Adrenal gland (tissue), 12 donors: ENCODE data around the gene FCER1A. TPM values are rescaled to one million over a fixed set of nuclear protein-coding genes. Genes with fewer than 3 reads are reported as not detected.

Source experiments
- DNase-seq, 7 donors: peaks; one replicate each; pipeline ENCODE4 v3.0.0-alpha.2; 2019 to 2020
- H3K27ac ChIP-seq, 5 donors: fragments of 200-600 bp; sonication (generic) in 4 of 5; 1 replicate in 3 of 5; 2 replicates in 2 of 5; pipeline versions ENCODE4 v1.5.1 to v1.8.0; 2016 to 2020; ENCODE audit warnings: mild to moderate bottlenecking in 1 of 5
- H3K27me3 ChIP-seq: fragments of 200-600 bp; 2 replicates; pipeline ENCODE4 v1.8.0; 2021
- H3K36me3 ChIP-seq, 2 donors: fragments of 200-600 bp; replicated peaks in 1 of 2; 1 replicate in 1 of 2; 2 replicates in 1 of 2; pipeline versions ENCODE4 v1.5.1 to v1.8.0; 2018 to 2022
- H3K4me1 ChIP-seq, 2 donors: fragments of 200-600 bp; replicated peaks in 1 of 2; 1 replicate in 1 of 2; 2 replicates in 1 of 2; pipeline versions ENCODE4 v1.5.1 to v1.8.0; 2018 to 2021
- H3K4me3 ChIP-seq, 4 donors: fragments of 200-600 bp; sonication (generic) in 3 of 4; one replicate each; pipeline ENCODE4 v1.5.1; 2016 to 2018
- H3K9me3 ChIP-seq, 3 donors: fragments of 200-600 bp; sonication (generic) in 1 of 3; replicated peaks in 1 of 3; 1 replicate in 2 of 3; 2 replicates in 1 of 3; pipeline versions ENCODE4 v1.5.1 to v1.8.0; 2016 to 2021
- CTCF ChIP-seq, 6 experiments: fragments of 450-650 bp in 4 of 6; fragments of 200-600 bp in 2 of 6; sonication (generic) in 1 of 6; IDR thresholded peaks; 1 replicate in 5 of 6; 2 replicates in 1 of 6; pipeline versions ENCODE4 v1.5.1 to v1.8.0; 2016 to 2021; ENCODE audit warnings: antibody characterized with exemption in 6 of 6, mild to moderate bottlenecking in 2 of 6, moderate library complexity in 1 of 6
- POLR2A ChIP-seq, 2 donors: fragments of 450-650 bp; IDR thresholded peaks; one replicate each; pipeline ENCODE4 v1.6.1; 2017; ENCODE audit warnings: antibody characterized with exemption in 2 of 2, mild to moderate bottlenecking in 2 of 2, moderate library complexity in 1 of 2
- WGBS, 4 donors: extraction: QIAGEN DNeasy Blood & Tissue Kit in 2 of 4; methylation state at CpG; one replicate each; pipeline versions ENCODE4 v1.1.5 to v1.1.7; 2013 to 2017; 5-methylcytosine and 5-hydroxymethylcytosine counted together
- intact Hi-C, 2 donors: fragments of 100-400 bp; cut with DNase I; formaldehyde crosslinking; loops; one replicate each; pipeline versions ENCODE4 v1.14.1 to v1.15.0; 2022 to 2023
- polyA plus RNA-seq, 3 donors: library from polyadenylated mRNA; stranded (reverse); fragments of 200-250 nt in 2 of 3; fragments of 350-450 nt in 1 of 3; fragmentation: Illumina TruSeq in 1 of 3; extraction: RNeasy Lipid Tissue Mini Kit (QIAGEN cat#74804) in 1 of 3; gene quantifications; one replicate each; pipeline ENCODE4 v1.2.3, GENCODE V29; 2013 to 2014
- total RNA-seq, 9 donors: library from RNA; depleted of rRNA in 4 of 9; stranded (reverse); fragments of >200 nt in 4 of 9; fragments of 120-200 nt in 1 of 9; fragmentation: NEBNext Ultra II Directional in 1 of 9; extraction: Animal tissue kit (Norgen Biotek cat#: 25700) in 1 of 9; gene quantifications; one replicate each; pipeline versions ENCODE4 v1.1.0 to v1.2.4, GENCODE V29; 2013 to 2023
- donor health status: healthy with polysubstance abuse.
- donor health status: Bipolar disorder and iron deficiency.
- donor health status: DM: yes; HTN: yes; CAD: no.
- donor health status: DM: no; HTN: no; CAD: no.
- donor health status: DM: no; HTN: no; CAD: no.
- donor health status: DM: yes; HTN: yes; CAD: no.

The FCER1A gene
- total and polyA plus RNA-seq, 12 donors = 0.28 to 2.1 (median 0.68) TPM; not detected in 3

DNA sequence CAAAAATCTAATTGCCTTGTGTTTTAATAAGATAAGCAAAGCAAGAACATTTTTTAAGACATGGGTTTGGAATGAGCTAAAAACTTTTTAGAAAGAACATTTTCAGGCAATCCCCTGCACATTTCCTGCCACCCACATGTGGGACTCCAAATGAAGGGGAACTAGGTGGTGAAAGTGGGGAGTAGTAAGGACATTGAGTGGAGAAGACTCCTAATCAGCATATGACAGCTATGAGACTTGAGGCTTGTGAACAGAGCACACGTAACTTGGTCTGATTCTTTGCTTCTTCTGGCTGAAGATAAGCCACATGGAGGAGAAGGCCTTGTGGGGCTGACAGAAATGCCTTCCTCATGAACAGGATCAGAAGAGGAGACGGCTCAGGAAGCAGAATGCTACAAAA is 50.3 kb downstream of the FCER1A start:
- DNase-seq = no peak
- Histone ChIP-seq H3K27me3 (no peaks in the 10 kb centered on the region), H3K9me3 (peaks cover 0 to 10% (median 0%) of the 10 kb centered on the region in 3 donors), H3K36me3 (no peaks in the 10 kb centered on the region), H3K4me1 (no peaks in the 10 kb centered on the region), H3K27ac (no peak overlapping the region), H3K4me3 (no peak overlapping the region)
- WGBS, 4 donors = 61 to 73% (median 69%) methylated on average over 2 of the region's 2 CpGs
- TF ChIP-seq CTCF (IDR thresholded peaks at IDR 0.05) (no peak), POLR2A (IDR thresholded peaks at IDR 0.05) (no peak)
- intact Hi-C loops = no loop called here

Other genes with a start within 250 kb of the FCER1A start
- 1 to 10 TPM in 3 of 9 donors, under 1 TPM in 5, not detected in 1; 0.11 to 1.3 (median 0.62) TPM for gene AIM2, start 225.6 kb upstream of the FCER1A start, total RNA-seq
- gene AIM2, start 225.6 kb upstream of the FCER1A start, polyA plus RNA-seq = under 1 TPM; 0.17 to 0.72 (median 0.57) TPM
- 1 to 10 TPM in 6 of 9 donors, under 1 TPM in 2, not detected in 1; 0.83 to 7.8 (median 2.2) TPM for gene CADM3, start 130.7 kb upstream of the FCER1A start, total RNA-seq
- 1 to 10 TPM; 3.3 to 5.9 (median 5.5) TPM for gene CADM3, start 130.7 kb upstream of the FCER1A start, polyA plus RNA-seq
- 10 to 100 TPM in 5 of 9 donors, 1 to 10 TPM in 3, under 1 TPM in 1; 0.11 to 19.9 (median 11.3) TPM for gene ACKR1, start 97.5 kb upstream of the FCER1A start, total RNA-seq
- gene ACKR1, start 97.5 kb upstream of the FCER1A start, polyA plus RNA-seq = 10 to 100 TPM in 2 of 3 donors, 1 to 10 TPM in 1; 6.8 to 75.0 (median 11.1) TPM
- gene OR10J4, start 129.9 kb downstream of the FCER1A start, total RNA-seq = not detected
- not detected for gene OR10J4, start 129.9 kb downstream of the FCER1A start, polyA plus RNA-seq
- not detected for gene OR10J1, start 137.4 kb downstream of the FCER1A start, total RNA-seq
- not detected for gene OR10J1, start 137.4 kb downstream of the FCER1A start, polyA plus RNA-seq
- not detected for gene OR10J5, start 233.7 kb downstream of the FCER1A start, total RNA-seq
- gene OR10J5, start 233.7 kb downstream of the FCER1A start, polyA plus RNA-seq = not detected